Caco-2 (cell line): ENCODE data around the gene FOXL2. TPM values are rescaled to one million over a fixed set of nuclear protein-coding genes. Genes with fewer than 3 reads are reported as not detected.
A peak's percentile ranks its signal among the peaks of the same experiment; 100 is the strongest.

Experiments used
- Bru-seq: library from RNA; stranded (reverse); fragments of 400-500 nt; gene quantifications from one replicate; lab custom pipeline; 2021; lab: Mats Ljungman, UMichigan
- BruChase-seq, 2 experiments: library from RNA; stranded (reverse); fragments of 400-500 nt; gene quantifications; one replicate each; lab custom pipeline; 2021; lab: Mats Ljungman, UMichigan
- BruUV-seq: library from RNA; stranded (reverse); fragments of 400-500 nt; replicated peaks from 2 replicates; lab custom pipeline; 2021; lab: Mats Ljungman, UMichigan
- CTCF ChIA-PET: fragments of 300-600 bp; sonication (Branson Sonifier 250); formaldehyde crosslinking; loops from one replicate; lab custom pipeline; 2022; ENCODE audit warnings: antibody characterized with exemption; lab: Charles Lee
- POLR2A ChIA-PET: fragments of 300-600 bp; sonication (Branson Sonifier 250); formaldehyde crosslinking; loops from one replicate; lab custom pipeline; 2022; ENCODE audit warnings: antibody characterized with exemption; lab: Charles Lee
- DNase-seq, 2 experiments: peaks; one replicate each; pipeline versions ENCODE4 v3.0.0 to v3.0.0-alpha.2; 2020 to 2022
- H3K27me3 ChIP-seq: replicated peaks from 2 replicates; pipeline ENCODE4 v1.6.0; 2011; ENCODE audit warnings: low read length; ENCODE audit not compliant: control insufficient read depth, insufficient read depth
- H3K36me3 ChIP-seq: 2 replicates; pipeline ENCODE4 v1.5.1; 2011; ENCODE audit warnings: low read length; ENCODE audit not compliant: control insufficient read depth, insufficient read depth
- H3K4me1 ChIP-seq: fragments of 250-450 bp; sonication (Bioruptor Pico); 2 replicates; pipeline ENCODE4 v1.5.1; 2020; ENCODE audit warnings: mild to moderate bottlenecking
- H3K4me3 ChIP-seq: 2 replicates; pipeline ENCODE4 v1.5.1; 2011; ENCODE audit warnings: low read depth, mild to moderate bottlenecking, control low read depth, low read length
- H3K9me3 ChIP-seq: fragments of 250-450 bp; sonication (Bioruptor Pico); 2 replicates; pipeline ENCODE4 v1.5.1; 2020; ENCODE audit warnings: mild to moderate bottlenecking, moderate library complexity
- H3K27ac Mint-ChIP-seq: one replicate; pipeline ENCODE4 v1.8.0; 2022; ENCODE audit warnings: mixed read lengths; ENCODE audit not compliant: unreplicated experiment
- H3K27me3 Mint-ChIP-seq: one replicate; pipeline ENCODE4 v1.8.0; 2022; ENCODE audit warnings: mixed read lengths; ENCODE audit not compliant: insufficient read depth, unreplicated experiment
- H3K36me3 Mint-ChIP-seq: one replicate; pipeline ENCODE4 v1.8.0; 2022; ENCODE audit warnings: mild to moderate bottlenecking, mixed read lengths; ENCODE audit not compliant: insufficient read depth, unreplicated experiment
- H3K4me1 Mint-ChIP-seq: one replicate; pipeline ENCODE4 v1.8.0; 2022; ENCODE audit warnings: low read depth, mixed read lengths; ENCODE audit not compliant: unreplicated experiment
- H3K4me3 Mint-ChIP-seq: one replicate; pipeline ENCODE4 v1.8.0; 2022; ENCODE audit warnings: mild to moderate bottlenecking, moderate library complexity, mixed read lengths; ENCODE audit not compliant: unreplicated experiment
- H3K9me3 Mint-ChIP-seq: one replicate; pipeline ENCODE4 v1.8.0; 2022; ENCODE audit warnings: mixed read lengths; ENCODE audit not compliant: unreplicated experiment
- intact Hi-C: fragments of 100-400 bp; cut with micrococcal nuclease; formaldehyde crosslinking; loops from one replicate; pipeline ENCODE4 v1.10.0; 2022; ENCODE audit not compliant: unreplicated experiment
- long read RNA-seq: library from polyadenylated mRNA; stranded (forward); transcript quantifications from one replicate; pipeline ENCODE4 v2.0.0, GENCODE V29; 2022
- total RNA-seq: library from RNA; stranded (reverse); gene quantifications from 2 replicates; pipeline ENCODE4 v1.2.3, GENCODE V29; 2022
- TF ChIP-seq, protein P1 (sequence below), 2 experiments: fragments of 200-600 bp in 1 of 2; IDR thresholded peaks; 1 replicate in 1 of 2; 2 replicates in 1 of 2; pipeline versions ENCODE4 v1.5.1 to v1.8.0; 2011 to 2022; ENCODE audit warnings: antibody characterized with exemption in 1 of 2, control low read depth in 1 of 2, inconsistent platforms in 1 of 2, low read depth in 1 of 2, low read length in 1 of 2, mild to moderate bottlenecking in 1 of 2, moderate library complexity in 1 of 2; ENCODE audit not compliant: insufficient read depth in 1 of 2, severe bottlenecking in 1 of 2, unreplicated experiment in 1 of 2

FOXL2 gene
- total RNA-seq: 1.4 and 1.8 TPM in 2 replicates
- Bru-seq, nascent RNA: percentile 32 among the genes with signal in this experiment
- percentile 50 among the genes with signal in this experiment for BruChase-seq, experiment 1, labeled RNA remaining after a 2-hour chase
- BruChase-seq, experiment 2, labeled RNA remaining after a 6-hour chase: percentile 32 among the genes with signal in this experiment
- long read RNA-seq, partial matches to known transcripts: 0 of 2 reads
- long read RNA-seq, other reads (novel, unspliced or antisense): 0 of 2 reads

DNA sequence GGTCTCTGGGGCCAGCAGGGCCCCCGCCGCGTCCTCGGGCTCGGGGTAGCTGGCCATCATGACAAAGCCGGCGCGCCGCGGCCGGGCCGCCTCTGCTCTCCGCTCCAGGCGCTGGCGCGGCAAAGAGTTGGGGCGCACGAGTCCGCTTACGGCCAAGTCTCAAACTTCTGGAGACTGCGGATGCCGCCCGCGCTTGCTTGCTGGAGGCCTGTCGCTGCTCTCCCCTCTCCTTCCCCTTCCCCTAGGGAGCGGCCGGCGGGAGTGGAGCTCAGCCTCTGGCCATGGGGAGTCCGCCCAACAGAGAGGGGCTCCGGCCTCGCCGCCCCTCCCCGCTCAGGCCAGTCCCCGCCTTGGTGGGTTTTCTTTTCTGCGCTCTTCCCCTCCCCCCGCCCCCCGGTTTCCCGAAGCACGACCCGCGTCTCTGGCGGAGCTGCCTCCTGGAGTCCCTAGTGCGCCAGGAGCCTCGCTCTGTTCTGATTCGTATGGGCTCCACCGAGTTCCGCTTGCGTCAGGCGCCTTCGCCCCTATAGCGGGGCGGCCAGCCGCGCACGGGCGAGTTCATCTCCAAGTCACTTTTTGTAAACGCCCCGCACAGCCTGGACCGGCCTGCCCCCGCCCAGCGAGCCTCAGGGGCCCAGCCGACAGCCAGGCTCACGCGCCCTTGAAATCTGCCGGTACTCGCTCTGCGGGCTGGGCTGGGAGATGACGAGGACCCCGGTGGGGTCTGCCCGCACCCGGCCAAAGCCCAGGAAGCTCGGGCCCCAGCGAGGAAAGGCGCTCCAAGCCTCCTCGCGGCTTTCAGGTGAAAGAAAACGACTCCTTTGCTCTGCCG, at the start of gene FOXL2, which contains the start of gene FOXL2NB:
FOXL2 (minus strand) TSS at position 475 of the 832 bp plus-strand sequence; CDS start at position 60, 415 bp downstream.
FOXL2NB (plus strand) TSS at position 555 of the 832 bp plus-strand sequence; CDS start at position 703, 148 bp downstream.
- TF ChIP-seq, protein P1, sequence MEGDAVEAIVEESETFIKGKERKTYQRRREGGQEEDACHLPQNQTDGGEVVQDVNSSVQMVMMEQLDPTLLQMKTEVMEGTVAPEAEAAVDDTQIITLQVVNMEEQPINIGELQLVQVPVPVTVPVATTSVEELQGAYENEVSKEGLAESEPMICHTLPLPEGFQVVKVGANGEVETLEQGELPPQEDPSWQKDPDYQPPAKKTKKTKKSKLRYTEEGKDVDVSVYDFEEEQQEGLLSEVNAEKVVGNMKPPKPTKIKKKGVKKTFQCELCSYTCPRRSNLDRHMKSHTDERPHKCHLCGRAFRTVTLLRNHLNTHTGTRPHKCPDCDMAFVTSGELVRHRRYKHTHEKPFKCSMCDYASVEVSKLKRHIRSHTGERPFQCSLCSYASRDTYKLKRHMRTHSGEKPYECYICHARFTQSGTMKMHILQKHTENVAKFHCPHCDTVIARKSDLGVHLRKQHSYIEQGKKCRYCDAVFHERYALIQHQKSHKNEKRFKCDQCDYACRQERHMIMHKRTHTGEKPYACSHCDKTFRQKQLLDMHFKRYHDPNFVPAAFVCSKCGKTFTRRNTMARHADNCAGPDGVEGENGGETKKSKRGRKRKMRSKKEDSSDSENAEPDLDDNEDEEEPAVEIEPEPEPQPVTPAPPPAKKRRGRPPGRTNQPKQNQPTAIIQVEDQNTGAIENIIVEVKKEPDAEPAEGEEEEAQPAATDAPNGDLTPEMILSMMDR (IDR thresholded peaks at IDR 0.05; ENCODE audit: insufficient read depth in 1 of 2, low read depth in 1 of 2, low read length in 1 of 2, severe bottlenecking in 1 of 2, unreplicated experiment in 1 of 2): no peak
- Mint-ChIP-seq H3K9me3 (no peaks in the 10 kb centered on the region), H3K4me3 (peak within 1 kb of the TSS; percentile 83), H3K27me3 (peaks cover 20% of the 10 kb centered on the region), H3K4me1 (peaks cover 8% of the 10 kb centered on the region), H3K27ac (no peak within 1 kb of the TSS), H3K36me3 (peaks cover 6% of the 10 kb centered on the region)
- intact Hi-C loops: loop anchor here (5.0 kb wide), 1 partner anchor 395 kb away; the partner anchor contains the start of gene MRPS22
- CTCF ChIA-PET: interaction anchor here (0.5 to 2.2 kb wide), 4 partner anchors 11 to 1143 kb away, joined by 3 to 20 read pairs (median 10); no protein-coding TSS in a partner anchor
- DNase-seq: peak; percentile 61 to 71
- H3K27me3 ChIP-seq: peaks cover 1% of the 10 kb centered on the region; the same call in 1 of the 2 replicates
- H3K4me3 ChIP-seq: peak within 1 kb of the TSS; percentile 53
- no peaks in the 10 kb centered on the region for H3K9me3 ChIP-seq
- TSS peak; percentile 54 for BruUV-seq
- POLR2A ChIA-PET: interaction anchor here (0.6 to 1.0 kb wide), 4 partner anchors 11 to 848 kb away, joined by 3 to 13 read pairs (median 4); no protein-coding TSS in a partner anchor
- peaks cover 5% of the 10 kb centered on the region for H3K4me1 ChIP-seq
- no peaks in the 10 kb centered on the region for H3K36me3 ChIP-seq

DNA sequence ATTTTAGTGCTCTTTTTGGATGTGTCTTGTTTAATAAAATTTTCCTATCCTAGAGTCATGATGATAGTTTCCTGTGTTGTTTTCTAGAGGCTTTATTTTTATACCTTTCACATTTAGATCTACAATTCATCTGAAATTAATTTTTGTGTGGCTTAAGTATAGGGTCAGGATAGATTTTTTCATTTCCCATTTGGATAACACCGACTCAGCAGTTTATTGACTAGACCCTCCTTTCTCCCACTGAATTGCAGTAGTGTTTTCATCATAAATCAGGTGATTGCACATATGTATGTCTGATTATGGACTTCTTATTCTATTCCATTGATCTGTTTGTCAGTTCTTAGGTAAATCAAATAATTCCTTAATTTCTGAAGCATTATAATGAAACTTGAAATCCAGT, 48.8 kb upstream of the FOXL2 start:
- Histone ChIP-seq H3K4me3 (no peak overlapping the region), H3K27me3 (no peaks in the 10 kb centered on the region), H3K4me1 (no peaks in the 10 kb centered on the region), H3K36me3 (no peaks in the 10 kb centered on the region), H3K9me3 (no peaks in the 10 kb centered on the region)
- Mint-ChIP-seq H3K27ac (no peak overlapping the region), H3K36me3 (no peaks in the 10 kb centered on the region), H3K4me1 (no peaks in the 10 kb centered on the region), H3K9me3 (no peaks in the 10 kb centered on the region), H3K27me3 (peaks cover 28% of the 10 kb centered on the region), H3K4me3 (no peak overlapping the region)
- TF ChIP-seq, protein P1 (IDR thresholded peaks at IDR 0.05; ENCODE audit: insufficient read depth in 1 of 2, low read depth in 1 of 2, low read length in 1 of 2, severe bottlenecking in 1 of 2, unreplicated experiment in 1 of 2): no peak
- ChIA-PET CTCF (no interaction called here), POLR2A (no interaction called here)
- intact Hi-C loops: no loop called here
- BruUV-seq: no TSS peak
- no peak for DNase-seq

DNA sequence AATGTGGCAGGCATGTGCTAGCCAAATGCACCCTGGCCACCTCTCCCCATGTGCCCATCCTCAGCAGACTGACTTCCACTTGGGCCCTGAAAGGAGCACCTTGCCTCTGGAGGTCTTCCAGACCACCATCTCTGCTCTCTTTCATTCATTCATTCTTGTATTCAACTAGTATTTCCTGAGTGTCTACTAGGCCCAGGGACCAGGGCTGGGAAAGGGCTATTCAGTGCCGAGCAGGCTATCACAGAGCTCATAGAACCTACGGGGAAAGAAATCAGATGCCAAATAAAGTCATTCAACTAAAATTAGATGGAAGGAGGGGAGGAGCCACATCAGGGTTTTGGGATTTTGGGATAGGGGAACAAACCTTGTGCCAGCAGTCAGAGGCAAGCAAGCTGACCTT, 40.2 kb upstream of the FOXL2 start:
- H3K4me3 ChIP-seq: no peak overlapping the region
- no peaks in the 10 kb centered on the region for H3K9me3 ChIP-seq
- no peak for DNase-seq
- POLR2A ChIA-PET: no interaction called here
- H3K4me3 Mint-ChIP-seq: no peak overlapping the region
- no peaks in the 10 kb centered on the region for H3K4me1 ChIP-seq
- no peaks in the 10 kb centered on the region for H3K9me3 Mint-ChIP-seq
- H3K36me3 Mint-ChIP-seq: no peaks in the 10 kb centered on the region
- CTCF ChIA-PET: no interaction called here
- BruUV-seq: no TSS peak
- no peaks in the 10 kb centered on the region for H3K4me1 Mint-ChIP-seq
- TF ChIP-seq, protein P1 (IDR thresholded peaks at IDR 0.05; ENCODE audit: insufficient read depth in 1 of 2, low read depth in 1 of 2, low read length in 1 of 2, severe bottlenecking in 1 of 2, unreplicated experiment in 1 of 2): no peak
- peaks cover 5% of the 10 kb centered on the region for H3K27me3 Mint-ChIP-seq
- H3K27ac Mint-ChIP-seq: no peak overlapping the region
- intact Hi-C loops: no loop called here
- H3K27me3 ChIP-seq: peaks cover 1% of the 10 kb centered on the region; the same call in 1 of the 2 replicates
- no peaks in the 10 kb centered on the region for H3K36me3 ChIP-seq
